ENCODE data around the gene CCDC157.
"Not testable (repeated sequence)": the region's sequence is repeated elsewhere in the genome, so short reads cannot be mapped to it uniquely, and the experiment has no call there.

The CCDC157 gene

GRCh38 chr22:30390974-30391691 is 34.3 kb downstream of the CCDC157 start:
- DNase-seq (ENCODE audit: low spot score), result peak; percentile 75

- DNase-seq (ENCODE audit: low spot score), result no peak
Measured at GRCh38 chr22:30392661-30393321, 36.0 kb downstream of the CCDC157 start.

- DNase-seq (ENCODE audit: low spot score), result no peak
Measured at GRCh38 chr22:30393322-30393680, 36.5 kb downstream of the CCDC157 start.

- no peak for DNase-seq (ENCODE audit: low spot score)
Measured at GRCh38 chr22:30393885-30394284, 37.1 kb downstream of the CCDC157 start.

GRCh38 chr22:30396871-30397655 is 40.3 kb downstream of the CCDC157 start, which contains the start of gene SEC14L2:
Gene SEC14L2 (plus strand): TSS chr22:30397018. CDS start chr22:30397117, 99 bp downstream.
- DNase-seq (ENCODE audit: low spot score), result peak; percentile 83

- no peak for DNase-seq (ENCODE audit: low spot score)
Measured at GRCh38 chr22:30397656-30398635, 41.1 kb downstream of the CCDC157 start.

- DNase-seq (ENCODE audit: low spot score), result no peak
Measured at GRCh38 chr22:30398685-30399680, 42.2 kb downstream of the CCDC157 start.

- DNase-seq (ENCODE audit: low spot score), result no peak
Measured at GRCh38 chr22:30399718-30400117, 42.9 kb downstream of the CCDC157 start.

- DNase-seq (ENCODE audit: low spot score), result no peak
Measured at GRCh38 chr22:30400159-30400558, 43.4 kb downstream of the CCDC157 start.

GRCh38 chr22:30401024-30401423 is 44.2 kb downstream of the CCDC157 start:
- not testable (repeated sequence) for DNase-seq (ENCODE audit: low spot score)

- DNase-seq (ENCODE audit: low spot score), result no peak
Measured at GRCh38 chr22:30402028-30402765, 45.4 kb downstream of the CCDC157 start.

GRCh38 chr22:30402766-30403104 is 45.9 kb downstream of the CCDC157 start:
- not testable (repeated sequence) for DNase-seq (ENCODE audit: low spot score)

GRCh38 chr22:30404307-30404706 is 47.5 kb downstream of the CCDC157 start:
- no peak for DNase-seq (ENCODE audit: low spot score)

GRCh38 chr22:30405731-30406130 is 48.9 kb downstream of the CCDC157 start:
- no peak for DNase-seq (ENCODE audit: low spot score)

- DNase-seq (ENCODE audit: low spot score), result no peak
Measured at GRCh38 chr22:30406400-30406799, 49.6 kb downstream of the CCDC157 start.

- DNase-seq (ENCODE audit: low spot score), result no peak
Measured at GRCh38 chr22:30408388-30409102, 51.7 kb downstream of the CCDC157 start.

GRCh38 chr22:30411780-30412179 is 55.0 kb downstream of the CCDC157 start:
- no peak for DNase-seq (ENCODE audit: low spot score)

- no peak for DNase-seq (ENCODE audit: low spot score)
Measured at GRCh38 chr22:30413001-30413400, 56.2 kb downstream of the CCDC157 start.
